DND-41 (cell line): ENCODE results near the gene ENTPD2.

Experiments used
- CTCF ChIP-seq: IDR thresholded peaks from 2 replicates; pipeline ENCODE4 v1.5.1; 2012; ENCODE audit warnings: borderline replicate concordance, low read length, moderate library complexity, mild to moderate bottlenecking; ENCODE audit not compliant: poor library complexity, severe bottlenecking; ENCODE audit errors: extremely low read depth
- EZH2 ChIP-seq: IDR thresholded peaks from 3 replicates; pipeline ENCODE4 v1.6.1; 2012; ENCODE audit warnings: borderline replicate concordance, low read depth, mild to moderate bottlenecking, moderate library complexity, low read length, inconsistent platforms; ENCODE audit not compliant: severe bottlenecking

- TF ChIP-seq EZH2 (no peak), CTCF (no peak)
Observed at GRCh38 chr9:137037483-137037882, 16.4 kb downstream of the ENTPD2 start.
